SU-DHL-6 (cell line): Measurements from ENCODE around the gene ASB13.

Source experiments
- EZH2phosphoT487 ChIP-seq: fragments of 200-600 bp; sonication (generic), shearing (Covaris generic); conservative IDR thresholded peaks from 2 replicates; pipeline ENCODE4 v1.6.1; 2018; ENCODE audit warnings: mild to moderate bottlenecking, antibody characterized with exemption, low read length, moderate library complexity, mixed read lengths
- TF ChIP-seq, protein P1 (sequence below): fragments of 200-600 bp; sonication (generic); IDR thresholded peaks from one replicate; pipeline ENCODE4 v1.5.1; 2017; ENCODE audit warnings: antibody characterized with exemption, mild to moderate bottlenecking, low read length, moderate library complexity; ENCODE audit not compliant: insufficient read depth, poor library complexity, severe bottlenecking

GRCh38 chr10:5668429-5668828 lies 2.0 kb upstream of the ASB13 start:
- TF ChIP-seq, protein P1, sequence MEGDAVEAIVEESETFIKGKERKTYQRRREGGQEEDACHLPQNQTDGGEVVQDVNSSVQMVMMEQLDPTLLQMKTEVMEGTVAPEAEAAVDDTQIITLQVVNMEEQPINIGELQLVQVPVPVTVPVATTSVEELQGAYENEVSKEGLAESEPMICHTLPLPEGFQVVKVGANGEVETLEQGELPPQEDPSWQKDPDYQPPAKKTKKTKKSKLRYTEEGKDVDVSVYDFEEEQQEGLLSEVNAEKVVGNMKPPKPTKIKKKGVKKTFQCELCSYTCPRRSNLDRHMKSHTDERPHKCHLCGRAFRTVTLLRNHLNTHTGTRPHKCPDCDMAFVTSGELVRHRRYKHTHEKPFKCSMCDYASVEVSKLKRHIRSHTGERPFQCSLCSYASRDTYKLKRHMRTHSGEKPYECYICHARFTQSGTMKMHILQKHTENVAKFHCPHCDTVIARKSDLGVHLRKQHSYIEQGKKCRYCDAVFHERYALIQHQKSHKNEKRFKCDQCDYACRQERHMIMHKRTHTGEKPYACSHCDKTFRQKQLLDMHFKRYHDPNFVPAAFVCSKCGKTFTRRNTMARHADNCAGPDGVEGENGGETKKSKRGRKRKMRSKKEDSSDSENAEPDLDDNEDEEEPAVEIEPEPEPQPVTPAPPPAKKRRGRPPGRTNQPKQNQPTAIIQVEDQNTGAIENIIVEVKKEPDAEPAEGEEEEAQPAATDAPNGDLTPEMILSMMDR = no peak
- no peak for TF ChIP-seq EZH2phosphoT487
